ENCODE data around the gene MCC.

DNA sequence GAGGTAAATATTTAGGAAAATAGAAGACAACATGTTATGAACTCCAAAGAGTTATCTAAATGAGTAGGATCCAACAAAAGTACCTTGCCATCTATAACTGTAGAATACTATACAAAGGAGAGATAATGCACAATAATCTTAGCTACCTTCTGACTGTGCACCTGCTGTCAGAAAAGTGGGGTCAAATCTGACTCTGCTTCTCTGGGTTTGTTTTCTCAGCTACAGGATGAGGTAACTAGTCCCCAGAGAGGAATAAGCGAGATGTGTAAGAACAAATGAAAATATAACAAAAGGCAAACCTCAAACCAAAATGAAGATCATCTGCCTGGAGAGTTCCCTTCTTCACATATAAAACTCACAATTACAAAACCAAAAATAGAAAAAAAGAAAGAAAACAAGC is 306.8 kb downstream of the MCC start:
- TF ChIP-seq, protein P1, sequence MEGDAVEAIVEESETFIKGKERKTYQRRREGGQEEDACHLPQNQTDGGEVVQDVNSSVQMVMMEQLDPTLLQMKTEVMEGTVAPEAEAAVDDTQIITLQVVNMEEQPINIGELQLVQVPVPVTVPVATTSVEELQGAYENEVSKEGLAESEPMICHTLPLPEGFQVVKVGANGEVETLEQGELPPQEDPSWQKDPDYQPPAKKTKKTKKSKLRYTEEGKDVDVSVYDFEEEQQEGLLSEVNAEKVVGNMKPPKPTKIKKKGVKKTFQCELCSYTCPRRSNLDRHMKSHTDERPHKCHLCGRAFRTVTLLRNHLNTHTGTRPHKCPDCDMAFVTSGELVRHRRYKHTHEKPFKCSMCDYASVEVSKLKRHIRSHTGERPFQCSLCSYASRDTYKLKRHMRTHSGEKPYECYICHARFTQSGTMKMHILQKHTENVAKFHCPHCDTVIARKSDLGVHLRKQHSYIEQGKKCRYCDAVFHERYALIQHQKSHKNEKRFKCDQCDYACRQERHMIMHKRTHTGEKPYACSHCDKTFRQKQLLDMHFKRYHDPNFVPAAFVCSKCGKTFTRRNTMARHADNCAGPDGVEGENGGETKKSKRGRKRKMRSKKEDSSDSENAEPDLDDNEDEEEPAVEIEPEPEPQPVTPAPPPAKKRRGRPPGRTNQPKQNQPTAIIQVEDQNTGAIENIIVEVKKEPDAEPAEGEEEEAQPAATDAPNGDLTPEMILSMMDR (conservative IDR thresholded peaks at IDR 0.05; ENCODE audit: low read depth, low read length) = no peak
- TF ChIP-seq FOS (IDR thresholded peaks at IDR 0.05; ENCODE audit: low read depth, low read length) = no peak
- TF ChIP-seq CHD1 (IDR thresholded peaks at IDR 0.05; ENCODE audit: low read depth, low read length) = no peak
- no peak for TF ChIP-seq POLR2A (IDR thresholded peaks at IDR 0.05; ENCODE audit: low read depth, low read length)
- TF ChIP-seq MAFK (IDR thresholded peaks at IDR 0.05; ENCODE audit: low read depth, low read length) = no peak
- no peak for TF ChIP-seq SMC3 (IDR thresholded peaks at IDR 0.05; ENCODE audit: low read depth, low read length)
- TF ChIP-seq RCOR1 (IDR thresholded peaks at IDR 0.05; ENCODE audit: insufficient replicate concordance, low read length) = no peak
- TF ChIP-seq CEBPB (IDR thresholded peaks at IDR 0.05; ENCODE audit: low read depth, low read length) = no peak
- TF ChIP-seq, protein P2, sequence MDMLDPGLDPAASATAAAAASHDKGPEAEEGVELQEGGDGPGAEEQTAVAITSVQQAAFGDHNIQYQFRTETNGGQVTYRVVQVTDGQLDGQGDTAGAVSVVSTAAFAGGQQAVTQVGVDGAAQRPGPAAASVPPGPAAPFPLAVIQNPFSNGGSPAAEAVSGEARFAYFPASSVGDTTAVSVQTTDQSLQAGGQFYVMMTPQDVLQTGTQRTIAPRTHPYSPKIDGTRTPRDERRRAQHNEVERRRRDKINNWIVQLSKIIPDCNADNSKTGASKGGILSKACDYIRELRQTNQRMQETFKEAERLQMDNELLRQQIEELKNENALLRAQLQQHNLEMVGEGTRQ (IDR thresholded peaks at IDR 0.05; ENCODE audit: low read depth, low read length) = no peak
- no peak for TF ChIP-seq MAZ (IDR thresholded peaks at IDR 0.05; ENCODE audit: borderline replicate concordance, low read depth, low read length)
- no peak for TF ChIP-seq MXI1 (IDR thresholded peaks at IDR 0.05; ENCODE audit: borderline replicate concordance, low read depth, low read length)
- no peak for TF ChIP-seq RFX5 (IDR thresholded peaks at IDR 0.05; ENCODE audit: low read depth, low read length)
